IMR-90 (cell line): ENCODE results near the gene ZNF772. TPM values are rescaled to one million over a fixed set of nuclear protein-coding genes. Genes with fewer than 3 reads are reported as not detected.
A peak's percentile ranks its signal among the peaks of the same experiment; 100 is the strongest.
"Not testable (repeated sequence)": the region's sequence is repeated elsewhere in the genome, so short reads cannot be mapped to it uniquely, and the experiment has no call there.

Experiments
- ATAC-seq: fragments of 200-7000 bp; cut with Tn5 transposase; 2 replicates; pipeline ENCODE4 v1.9.1; 2020; ENCODE audit warnings: low read depth, mild to moderate bottlenecking, moderate library complexity
- BruUV-seq: library from RNA; stranded (reverse); fragments of 400-500 nt; replicated peaks from 2 replicates; lab custom pipeline; 2021; lab: Mats Ljungman, UMichigan
- CTCF ChIA-PET: fragments of 300-600 bp; formaldehyde crosslinking; extraction: SDS; loops from one replicate; lab custom pipeline; 2021; ENCODE audit warnings: antibody characterized with exemption; lab: Yijun Ruan, JAX
- POLR2A ChIA-PET: fragments of 300-600 bp; sonication (Branson Sonifier 250); formaldehyde crosslinking; loops from one replicate; lab custom pipeline; 2022; ENCODE audit warnings: antibody characterized with exemption; ENCODE audit not compliant: unreplicated experiment; lab: Charles Lee
- DNase-seq: peaks from one replicate; pipeline ENCODE4 v3.0.0; 2013
- H2AFZ ChIP-seq: replicated peaks from 2 replicates; pipeline ENCODE3; 2013; ENCODE audit warnings: low read length, mild to moderate bottlenecking; ENCODE audit not compliant: poor library complexity
- H2AK5ac ChIP-seq: 2 replicates; pipeline ENCODE4 v1.6.1; 2013; ENCODE audit warnings: low read depth, low read length, inconsistent platforms
- H2AK9ac ChIP-seq: replicated peaks from 2 replicates; pipeline ENCODE3; 2013; ENCODE audit warnings: mild to moderate bottlenecking, low read depth, low read length, moderate library complexity; ENCODE audit not compliant: poor library complexity
- H2BK120ac ChIP-seq: 2 replicates; pipeline ENCODE4 v1.6.1; 2013; ENCODE audit warnings: low read depth, low read length, inconsistent platforms
- H2BK15ac ChIP-seq: 3 replicates; pipeline ENCODE4 v1.6.1; 2013; ENCODE audit warnings: low read depth, low read length, inconsistent platforms
- H2BK20ac ChIP-seq: 2 replicates; pipeline ENCODE4 v1.6.1; 2013; ENCODE audit warnings: low read depth, mild to moderate bottlenecking, inconsistent platforms, low read length, moderate library complexity
- H2BK5ac ChIP-seq: 2 replicates; pipeline ENCODE4 v1.6.1; 2013; ENCODE audit warnings: mild to moderate bottlenecking, low read depth, low read length, inconsistent platforms; ENCODE audit not compliant: poor library complexity, severe bottlenecking
- H3K14ac ChIP-seq: replicated peaks from 2 replicates; pipeline ENCODE4 v1.6.1; 2013; ENCODE audit warnings: low read depth, low read length, inconsistent platforms
- H3K18ac ChIP-seq: 2 replicates; pipeline ENCODE4 v1.6.1; 2013; ENCODE audit warnings: low read depth, low read length, control low read depth
- H3K23ac ChIP-seq: 2 replicates; pipeline ENCODE4 v1.6.1; 2013; ENCODE audit warnings: low read depth, low read length, inconsistent platforms
- H3K27ac ChIP-seq: 2 replicates; pipeline ENCODE4 v1.5.1; 2013; ENCODE audit warnings: mild to moderate bottlenecking, control low read depth, low read length; ENCODE audit not compliant: insufficient read depth
- H3K27me3 ChIP-seq: 2 replicates; pipeline ENCODE4 v1.6.1; 2013; ENCODE audit warnings: low read length; ENCODE audit not compliant: control insufficient read depth, insufficient read depth
- H3K36me3 ChIP-seq: 2 replicates; pipeline ENCODE4 v1.6.1; 2013; ENCODE audit warnings: low read length, mixed read lengths; ENCODE audit not compliant: control insufficient read depth, insufficient read depth
- H3K4ac ChIP-seq: 2 replicates; pipeline ENCODE4 v1.6.1; 2013; ENCODE audit warnings: low read depth, low read length, inconsistent platforms
- H3K4me1 ChIP-seq: 2 replicates; pipeline ENCODE4 v1.6.1; 2013; ENCODE audit warnings: low read length, mixed read lengths; ENCODE audit not compliant: control insufficient read depth, insufficient read depth
- H3K4me2 ChIP-seq: 2 replicates; pipeline ENCODE4 v1.6.1; 2013; ENCODE audit warnings: low read depth, mild to moderate bottlenecking, control low read depth, low read length, moderate library complexity
- H3K4me3 ChIP-seq: 2 replicates; pipeline ENCODE4 v1.5.1; 2013; ENCODE audit warnings: low read depth, mild to moderate bottlenecking, control low read depth, low read length, moderate library complexity; ENCODE audit not compliant: insufficient read depth
- H3K56ac ChIP-seq: 2 replicates; pipeline ENCODE4 v1.6.1; 2013; ENCODE audit warnings: low read length, inconsistent platforms; ENCODE audit not compliant: insufficient read depth; ENCODE audit errors: extremely low read depth
- H3K79me1 ChIP-seq, 2 experiments: 2 replicates each; pipeline ENCODE4 v1.6.1; 2013; ENCODE audit warnings: low read length in 2 of 2, inconsistent platforms in 1 of 2, low read depth in 1 of 2
- H3K9ac ChIP-seq: 2 replicates; pipeline ENCODE4 v1.6.1; 2013; ENCODE audit warnings: low read depth, low read length, control low read depth
- H3K9me1 ChIP-seq: 2 replicates; pipeline ENCODE4 v1.6.1; 2013; ENCODE audit warnings: low read length, inconsistent platforms; ENCODE audit not compliant: insufficient read depth
- H3K9me3 ChIP-seq: 2 replicates; pipeline ENCODE4 v1.6.1; 2013; ENCODE audit warnings: low read length; ENCODE audit not compliant: control insufficient read depth, insufficient read depth
- H4K20me1 ChIP-seq: 2 replicates; pipeline ENCODE4 v1.6.1; 2013; ENCODE audit warnings: low read length, inconsistent platforms; ENCODE audit not compliant: insufficient read depth
- H4K5ac ChIP-seq: 2 replicates; pipeline ENCODE4 v1.6.1; 2013; ENCODE audit warnings: mild to moderate bottlenecking, low read depth, low read length, control low read depth
- H4K8ac ChIP-seq, 2 experiments: 2 replicates each; pipeline ENCODE4 v1.6.1; 2013; ENCODE audit warnings: low read depth in 2 of 2, low read length in 2 of 2, control low read depth in 1 of 2, inconsistent platforms in 1 of 2
- H4K91ac ChIP-seq: 2 replicates; pipeline ENCODE4 v1.6.1; 2013; ENCODE audit warnings: low read depth, low read length, inconsistent platforms; ENCODE audit not compliant: insufficient read depth
- WGBS, 2 experiments: methylation state at CpG; one replicate each; pipeline versions ENCODE4 v1.1.5 to v1.1.7; 2013; ENCODE audit warnings: missing lambda C conversion rate in 2 of 2; ENCODE audit not compliant: insufficient read length in 1 of 2; ENCODE audit errors: extremely low coverage in 2 of 2; 5-methylcytosine and 5-hydroxymethylcytosine counted together
- dilution Hi-C: fragments of 300-500 bp; cut with HindIII; formaldehyde crosslinking; loops from one replicate; pipeline ENCODE4 v1.14.3; 2018; ENCODE audit warnings: low sequenced_read_pairs; ENCODE audit not compliant: unreplicated experiment
- in situ Hi-C: fragments of 300-500 bp; cut with MboI; formaldehyde crosslinking; loops from 3 replicates; pipeline ENCODE4 v1.14.3; 2019; ENCODE audit warnings: low sequenced_read_pairs, inconsistent platforms, mixed read lengths
- intact Hi-C: fragments of 100-400 bp; cut with micrococcal nuclease; formaldehyde crosslinking; loops from 2 replicates; pipeline ENCODE4 v1.10.0; 2022
- polyA plus RNA-seq, 3 experiments: library from polyadenylated mRNA; depleted of rRNA; stranded (reverse); fragments of >200 nt; gene quantifications; 2 replicates each; pipeline ENCODE4 v1.2.3, GENCODE V29; 2012; ENCODE audit warnings: low replicate concordance in 1 of 3
- total RNA-seq: library from RNA; depleted of rRNA; stranded (reverse); fragments of >200 nt; gene quantifications from 2 replicates; pipeline ENCODE4 v1.2.3, GENCODE V29; 2012

The ZNF772 gene
- total and polyA plus RNA-seq, 2 of the 4 experiments (the other 2 are of a cell fraction) = 4.6 to 33.0 TPM

- Histone ChIP-seq H3K14ac (peak overlapping the region; percentile 67; the same call in 1 of the 2 replicates), H2BK15ac (0 out of 3 replicates have a peak overlapping the region, but pooled peaks have one; percentile 63), H3K4me3 (peak overlapping the region; percentile 52), H2AFZ (peak overlapping the region; percentile 40), H4K8ac (peak overlapping the region; percentile 80 to 89; a peak in 3 of 4 replicates), H3K27ac (peak overlapping the region; percentile 79; the same call in 1 of the 2 replicates), H3K56ac (peak overlapping the region; percentile 10; the same call in 1 of the 2 replicates), H3K4me2 (peak overlapping the region; percentile 99), H2AK5ac (peak overlapping the region; percentile 11; the same call in 1 of the 2 replicates), H3K4ac (peak overlapping the region; percentile 29), H4K5ac (peak overlapping the region; percentile 88), H3K79me1 (peaks cover 12 to 18% of the 10 kb centered on the region in 2 experiments), H3K36me3 (peaks cover 25% of the 10 kb centered on the region), H3K9ac (peak overlapping the region; percentile 85), H4K91ac (peak overlapping the region; percentile 70), H3K18ac (peak overlapping the region; percentile 94; the same call in 1 of the 2 replicates), H2AK9ac (peak overlapping the region; percentile 89)
- H2BK20ac ChIP-seq, CTCF ChIA-PET, H3K4me1 ChIP-seq, BruUV-seq, H2BK5ac ChIP-seq, H3K27me3 ChIP-seq, in situ Hi-C loops, intact Hi-C loops, H2BK120ac ChIP-seq, POLR2A ChIA-PET, dilution Hi-C loops, H3K23ac ChIP-seq, H3K9me3 ChIP-seq, H4K20me1 ChIP-seq, H3K9me1 ChIP-seq: not testable (repeated sequence)
- DNase-seq (peak; percentile 29), ATAC-seq (peak; percentile 22; the same call in 1 of the 2 replicates)
- WGBS, 2 experiments = no CpG with 5 or more reads among the region's 1 CpG
Measured at GRCh38 chr19:57488299-57488644, 10.9 kb upstream of the ZNF772 start.

GRCh38 chr19:57487477-57488298 lies 10.3 kb upstream of the ZNF772 start, which contains the start of gene ZNF419:
Gene ZNF419 (plus strand): TSS chr19:57487750. CDS start chr19:57487951, 201 bp downstream.
- Histone ChIP-seq H3K79me1 (peaks cover 12 to 18% of the 10 kb centered on the region in 2 experiments), H2AFZ (peak within 1 kb of the TSS; percentile 96), H3K18ac (peak within 1 kb of the TSS; percentile 94; the same call in 1 of the 2 replicates), H2AK9ac (peak within 1 kb of the TSS; percentile 89), H3K36me3 (peaks cover 19% of the 10 kb centered on the region), H3K4me3 (peak within 1 kb of the TSS; percentile 64), H4K5ac (peak within 1 kb of the TSS; percentile 88), H3K9ac (peak within 1 kb of the TSS; percentile 85), H3K4me2 (peak within 1 kb of the TSS; percentile 99), H3K27ac (peak within 1 kb of the TSS; percentile 79), H2AK5ac (peak within 1 kb of the TSS; percentile 11; the same call in 1 of the 2 replicates), H3K4ac (peak within 1 kb of the TSS; percentile 29), H4K91ac (peak within 1 kb of the TSS; percentile 70), H4K8ac (peak within 1 kb of the TSS; percentile 80 to 89; a peak in 3 of 4 replicates), H3K14ac (peak within 1 kb of the TSS; percentile 67; the same call in 1 of the 2 replicates), H2BK15ac (0 out of 3 replicates have a peak within 1 kb of the TSS, but pooled peaks have one; percentile 63), H3K56ac (peak within 1 kb of the TSS; percentile 10; the same call in 1 of the 2 replicates)
- H3K27me3 ChIP-seq, intact Hi-C loops, POLR2A ChIA-PET, H4K20me1 ChIP-seq, BruUV-seq, H2BK5ac ChIP-seq, dilution Hi-C loops, CTCF ChIA-PET, H3K9me3 ChIP-seq, H3K4me1 ChIP-seq, H3K23ac ChIP-seq, in situ Hi-C loops, H2BK20ac ChIP-seq, H2BK120ac ChIP-seq, H3K9me1 ChIP-seq: not testable (repeated sequence)
- peak; percentile 84 for DNase-seq
- WGBS, 2 experiments = 3% methylated on average over 8 of the region's 69 CpGs; no CpG with 5 or more reads in 1 of the 2 experiments
- ATAC-seq = peak; percentile 98
